ENCODE results near the gene GPC3. TPM values are rescaled to one million over a fixed set of nuclear protein-coding genes. Genes with fewer than 3 reads are reported as not detected.

The GPC3 gene
- total and polyA plus RNA-seq, 2 donors (not counting 3 experiments of a cell fraction or from before 2014, with no cell fraction given): not detected

- H3K9ac ChIP-seq (replicated peaks; ENCODE audit: extremely low read depth, insufficient read depth, low read length): no peak overlapping the region
- no peak for FAIRE-seq
- no peaks in the 10 kb centered on the region for H3K36me3 ChIP-seq (ENCODE audit: control insufficient read depth in 2 of 2, extremely low read depth in 1 of 2, insufficient read depth in 2 of 2, low read length in 2 of 2)
- intact Hi-C loops (cut with micrococcal nuclease) (no loop called here), dilution Hi-C loops (cut with MboI; ENCODE audit: extremely low pct_ligation_motif_present, low sequenced_read_pairs) (no loop called here)
- H3K9me3 ChIP-seq (replicated peaks; ENCODE audit: control insufficient read depth, insufficient read depth, low read length): no peaks in the 10 kb centered on the region
- no peaks in the 10 kb centered on the region for H3K79me2 ChIP-seq (ENCODE audit: control insufficient read depth, insufficient read depth, low read length)
- BruUV-seq (replicated peaks): no TSS peak
- TF ChIP-seq POLR2AphosphoS5 (IDR thresholded peaks at IDR 0.05; ENCODE audit: insufficient read depth, low read depth, low read length): no peak
- TF ChIP-seq EZH2 (IDR thresholded peaks at IDR 0.05; ENCODE audit: borderline replicate concordance, low read depth, low read length, severe bottlenecking): no peak
- TF ChIP-seq GATA2 (IDR thresholded peaks at IDR 0.05; ENCODE audit: insufficient read depth, insufficient read length, low read depth, low read length): no peak
- TF ChIP-seq POLR2A (IDR thresholded peaks at IDR 0.05; ENCODE audit: low read depth, low read length): no peak
- no peak for TF ChIP-seq FOS (IDR thresholded peaks at IDR 0.05; ENCODE audit: borderline replicate concordance, insufficient read depth, low read length)
- TF ChIP-seq CTCF (IDR thresholded peaks at IDR 0.05; ENCODE audit: extremely low read depth in 1 of 2, insufficient read depth in 1 of 2, low read depth in 1 of 2, low read length in 2 of 2): no peak
- no peak for TF ChIP-seq MAX (IDR thresholded peaks at IDR 0.05; ENCODE audit: insufficient read depth, insufficient read length)
- TF ChIP-seq MYC (IDR thresholded peaks at IDR 0.05; ENCODE audit: low read depth, low read length): no peak
- no peak for TF ChIP-seq JUN (IDR thresholded peaks at IDR 0.05; ENCODE audit: borderline replicate concordance, insufficient read depth, insufficient read length, low read depth)
- no peak overlapping the region for H2AFZ ChIP-seq (ENCODE audit: low read depth, low read length)
- DNase-seq (ENCODE audit: low read depth, low spot score): no peak
- no peak overlapping the region for H3K4me3 ChIP-seq (replicated peaks in 1 of 3; ENCODE audit: insufficient read depth in 1 of 3, low read depth in 1 of 3, low read length in 3 of 3)
- ChIA-PET POLR2A (no interaction called here), CTCF (no interaction called here)
- no peaks in the 10 kb centered on the region for H4K20me1 ChIP-seq (replicated peaks; ENCODE audit: control insufficient read depth, extremely low read depth, insufficient read depth, low read length)
- no peaks in the 10 kb centered on the region for H3K27me3 ChIP-seq (ENCODE audit: control insufficient read depth in 2 of 2, insufficient read depth in 2 of 2, low read length in 2 of 2)
- H3K27ac ChIP-seq (ENCODE audit: insufficient read depth, low read depth, low read length): no peak overlapping the region
- no peaks in the 10 kb centered on the region for H3K4me1 ChIP-seq (ENCODE audit: control insufficient read depth, extremely low read depth, insufficient read depth, low read length)
- no peaks in the 10 kb centered on the region for H3K9me1 ChIP-seq (replicated peaks; ENCODE audit: control insufficient read depth, extremely low read depth, insufficient read depth, low read length)
- H3K4me2 ChIP-seq (ENCODE audit: insufficient read depth, low read length): no peak overlapping the region
Observed at GRCh38 chrX:133689997-133690599, 295.3 kb downstream of the GPC3 start.
